Lower leg skin (tissue), 3 donors: ENCODE results near the gene LNX2.

ENCODE experiments used
- POLR2A ChIP-seq, 2 donors: fragments of 450-650 bp; IDR thresholded peaks; one replicate each; pipeline ENCODE4 v1.6.1; 2016 to 2017; ENCODE audit warnings: antibody characterized with exemption in 2 of 2, mild to moderate bottlenecking in 1 of 2, moderate library complexity in 1 of 2
- TF ChIP-seq, protein P1 (sequence below), 3 donors: fragments of 450-650 bp; IDR thresholded peaks; one replicate each; pipeline ENCODE4 v1.5.1; 2016; ENCODE audit warnings: antibody characterized with exemption in 3 of 3, mild to moderate bottlenecking in 3 of 3, moderate library complexity in 2 of 3

DNA sequence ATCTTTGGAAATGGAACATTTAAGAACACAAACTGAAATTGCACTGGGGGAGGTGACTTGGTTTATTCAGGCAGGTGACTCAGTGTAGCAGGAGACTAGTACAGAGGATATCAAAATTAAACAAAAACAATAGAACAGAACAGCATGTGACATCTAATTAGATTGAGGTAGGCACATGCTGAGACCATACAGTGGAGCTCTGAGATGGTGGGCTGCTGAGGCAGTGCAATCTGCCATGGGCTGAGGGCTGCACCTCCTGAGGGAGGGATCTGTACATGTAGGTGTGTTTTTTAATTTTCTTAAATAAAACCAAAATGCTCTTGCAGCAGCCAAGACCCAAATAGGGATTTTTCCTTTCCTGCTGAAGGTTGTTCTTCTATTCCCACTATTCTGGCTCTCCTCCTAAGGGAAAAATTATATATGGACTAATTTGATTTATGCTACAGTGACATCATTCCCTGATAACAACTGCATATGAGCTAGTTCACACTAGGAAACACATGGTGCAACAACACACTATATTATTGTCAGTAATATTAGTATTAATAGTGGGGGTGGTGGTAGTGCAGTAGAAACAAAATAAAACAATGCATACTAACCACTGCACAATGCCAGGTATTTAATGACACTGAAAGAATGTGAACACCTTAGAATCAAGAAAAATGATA, 48.0 kb downstream of the LNX2 start:
- TF ChIP-seq, protein P1, sequence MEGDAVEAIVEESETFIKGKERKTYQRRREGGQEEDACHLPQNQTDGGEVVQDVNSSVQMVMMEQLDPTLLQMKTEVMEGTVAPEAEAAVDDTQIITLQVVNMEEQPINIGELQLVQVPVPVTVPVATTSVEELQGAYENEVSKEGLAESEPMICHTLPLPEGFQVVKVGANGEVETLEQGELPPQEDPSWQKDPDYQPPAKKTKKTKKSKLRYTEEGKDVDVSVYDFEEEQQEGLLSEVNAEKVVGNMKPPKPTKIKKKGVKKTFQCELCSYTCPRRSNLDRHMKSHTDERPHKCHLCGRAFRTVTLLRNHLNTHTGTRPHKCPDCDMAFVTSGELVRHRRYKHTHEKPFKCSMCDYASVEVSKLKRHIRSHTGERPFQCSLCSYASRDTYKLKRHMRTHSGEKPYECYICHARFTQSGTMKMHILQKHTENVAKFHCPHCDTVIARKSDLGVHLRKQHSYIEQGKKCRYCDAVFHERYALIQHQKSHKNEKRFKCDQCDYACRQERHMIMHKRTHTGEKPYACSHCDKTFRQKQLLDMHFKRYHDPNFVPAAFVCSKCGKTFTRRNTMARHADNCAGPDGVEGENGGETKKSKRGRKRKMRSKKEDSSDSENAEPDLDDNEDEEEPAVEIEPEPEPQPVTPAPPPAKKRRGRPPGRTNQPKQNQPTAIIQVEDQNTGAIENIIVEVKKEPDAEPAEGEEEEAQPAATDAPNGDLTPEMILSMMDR (IDR thresholded peaks at IDR 0.05): no peak
- no peak for TF ChIP-seq POLR2A (IDR thresholded peaks at IDR 0.05)
